ENCODE data around the gene FAF2.
"Not testable (repeated sequence)": the region's sequence is repeated elsewhere in the genome, so short reads cannot be mapped to it uniquely, and the experiment has no call there.

Gene FAF2

GRCh38 chr5:176447978-176448608 is at the start of gene FAF2:
FAF2 (plus strand) TSS chr5:176448385; CDS start chr5:176448408, 23 bp downstream.
- DNase-seq: peak; percentile 79

GRCh38 chr5:176400382-176401156 is 47.6 kb upstream of the FAF2 start:
- DNase-seq: no peak

- no peak for DNase-seq
Measured at GRCh38 chr5:176401281-176402205, 46.6 kb upstream of the FAF2 start.

- no peak for DNase-seq
Measured at GRCh38 chr5:176405656-176406435, 42.3 kb upstream of the FAF2 start.

GRCh38 chr5:176406436-176407052 is 41.6 kb upstream of the FAF2 start:
- DNase-seq: no peak

GRCh38 chr5:176407456-176408251 is 40.5 kb upstream of the FAF2 start:
- no peak for DNase-seq

- not testable (repeated sequence) for DNase-seq
Measured at GRCh38 chr5:176408252-176408573, 40.0 kb upstream of the FAF2 start.

GRCh38 chr5:176408590-176408989 is 39.6 kb upstream of the FAF2 start:
- DNase-seq: no peak

GRCh38 chr5:176409765-176410164 is 38.4 kb upstream of the FAF2 start:
- DNase-seq: no peak

- no peak for DNase-seq
Measured at GRCh38 chr5:176410486-176411180, 37.6 kb upstream of the FAF2 start.

- no peak for DNase-seq
Measured at GRCh38 chr5:176412517-176413254, 35.5 kb upstream of the FAF2 start.

- DNase-seq: no peak
Measured at GRCh38 chr5:176413255-176413565, 35.0 kb upstream of the FAF2 start.

- DNase-seq: no peak
Measured at GRCh38 chr5:176413709-176414191, 34.4 kb upstream of the FAF2 start.

- no peak for DNase-seq
Measured at GRCh38 chr5:176414704-176415103, 33.5 kb upstream of the FAF2 start.

- no peak for DNase-seq
Measured at GRCh38 chr5:176415240-176415951, 32.8 kb upstream of the FAF2 start.

- peak; percentile 60 for DNase-seq
Measured at GRCh38 chr5:176415952-176416924, 31.9 kb upstream of the FAF2 start, which contains the start of gene CLTB. CLTB (minus strand) TSS chr5:176416539; CDS start chr5:176416363, 176 bp downstream.

GRCh38 chr5:176416965-176417364 is 31.2 kb upstream of the FAF2 start:
- DNase-seq: no peak

- DNase-seq: no peak
Measured at GRCh38 chr5:176418251-176418650, 29.9 kb upstream of the FAF2 start.

Data from DMS79 treated with DMSO at 0.1 percent for 48 hours (cell line).